ENCODE measurements around the gene IGSF8.

DNA sequence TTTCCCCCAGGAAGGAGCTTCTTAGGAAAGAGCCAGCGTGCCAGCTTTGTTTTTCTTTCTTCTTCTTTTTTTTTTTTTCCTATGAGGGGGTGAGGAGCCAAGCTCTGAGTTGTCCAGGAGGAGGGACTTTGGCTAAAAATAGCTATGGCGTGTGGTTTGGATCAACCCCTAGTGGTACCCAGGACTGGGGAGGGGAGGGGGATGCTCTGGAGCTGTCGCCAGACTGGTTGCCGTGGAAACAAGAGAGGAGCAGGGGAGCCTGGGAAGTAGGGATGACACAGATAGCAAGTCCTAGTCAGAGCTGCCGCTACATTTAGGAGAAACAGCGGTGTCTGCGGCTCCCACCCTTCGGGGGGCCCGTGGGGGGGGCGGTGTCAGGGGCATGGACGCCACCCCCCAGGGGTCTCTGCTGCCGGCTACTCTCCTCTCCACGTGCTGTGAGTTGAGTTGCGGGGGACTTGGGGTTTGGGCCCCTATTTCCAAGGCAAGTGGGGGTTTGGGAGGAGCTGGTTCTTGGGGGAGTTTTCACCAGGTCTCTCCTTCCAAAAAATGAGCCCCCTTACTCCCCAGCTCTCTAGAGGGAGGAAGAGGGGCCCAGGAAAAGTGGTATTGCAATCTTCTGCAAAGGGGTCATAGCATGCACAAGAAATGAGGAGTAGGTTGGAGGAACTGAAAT, 17.0 kb downstream of the IGSF8 start, which contains the start of gene KCNJ9:
- TF ChIP-seq, protein P1, sequence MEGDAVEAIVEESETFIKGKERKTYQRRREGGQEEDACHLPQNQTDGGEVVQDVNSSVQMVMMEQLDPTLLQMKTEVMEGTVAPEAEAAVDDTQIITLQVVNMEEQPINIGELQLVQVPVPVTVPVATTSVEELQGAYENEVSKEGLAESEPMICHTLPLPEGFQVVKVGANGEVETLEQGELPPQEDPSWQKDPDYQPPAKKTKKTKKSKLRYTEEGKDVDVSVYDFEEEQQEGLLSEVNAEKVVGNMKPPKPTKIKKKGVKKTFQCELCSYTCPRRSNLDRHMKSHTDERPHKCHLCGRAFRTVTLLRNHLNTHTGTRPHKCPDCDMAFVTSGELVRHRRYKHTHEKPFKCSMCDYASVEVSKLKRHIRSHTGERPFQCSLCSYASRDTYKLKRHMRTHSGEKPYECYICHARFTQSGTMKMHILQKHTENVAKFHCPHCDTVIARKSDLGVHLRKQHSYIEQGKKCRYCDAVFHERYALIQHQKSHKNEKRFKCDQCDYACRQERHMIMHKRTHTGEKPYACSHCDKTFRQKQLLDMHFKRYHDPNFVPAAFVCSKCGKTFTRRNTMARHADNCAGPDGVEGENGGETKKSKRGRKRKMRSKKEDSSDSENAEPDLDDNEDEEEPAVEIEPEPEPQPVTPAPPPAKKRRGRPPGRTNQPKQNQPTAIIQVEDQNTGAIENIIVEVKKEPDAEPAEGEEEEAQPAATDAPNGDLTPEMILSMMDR (IDR thresholded peaks at IDR 0.05): no peak
- TF ChIP-seq POLR2A (IDR thresholded peaks at IDR 0.05): no peak
